Activated gamma-delta T cell treated with Interleukin-2 at 50 U/mL for 16 hours (primary cell): Measurements from ENCODE around the gene SLC22A9.
"Not testable (repeated sequence)": the region's sequence is repeated elsewhere in the genome, so short reads cannot be mapped to it uniquely, and the experiment has no call there.

Experiments
- DNase-seq: peaks from one replicate; pipeline ENCODE4 v3.0.0-alpha.2; 2020

Gene SLC22A9

GRCh38 chr11:63369165-63369970, at the start of gene SLC22A9:
TSS of gene SLC22A9 (plus strand) at chr11:63369785. CDS start at chr11:63370057, 272 bp downstream.
- DNase-seq, result no peak

- no peak for DNase-seq
Observed at GRCh38 chr11:63321723-63322122, 47.9 kb upstream of the SLC22A9 start.

GRCh38 chr11:63335089-63335488, 34.5 kb upstream of the SLC22A9 start:
- not testable (repeated sequence) for DNase-seq

GRCh38 chr11:63337070-63337469, 32.5 kb upstream of the SLC22A9 start:
- no peak for DNase-seq

- DNase-seq, result no peak
Observed at GRCh38 chr11:63343130-63343529, 26.5 kb upstream of the SLC22A9 start.

GRCh38 chr11:63352144-63352543, 17.4 kb upstream of the SLC22A9 start:
- DNase-seq, result no peak

- DNase-seq, result no peak
Observed at GRCh38 chr11:63362196-63362793, 7.3 kb upstream of the SLC22A9 start.

- DNase-seq, result no peak
Observed at GRCh38 chr11:63369971-63370588, 495 bp downstream of the SLC22A9 start.

GRCh38 chr11:63371396-63371795, 1.8 kb downstream of the SLC22A9 start:
- DNase-seq, result no peak

GRCh38 chr11:63375434-63375833, 5.8 kb downstream of the SLC22A9 start:
- DNase-seq, result no peak

GRCh38 chr11:63380130-63380529, 10.5 kb downstream of the SLC22A9 start:
- no peak for DNase-seq

- no peak for DNase-seq
Observed at GRCh38 chr11:63395697-63396096, 26.1 kb downstream of the SLC22A9 start.

- DNase-seq, result no peak
Observed at GRCh38 chr11:63404161-63404935, 34.8 kb downstream of the SLC22A9 start.

- no peak for DNase-seq
Observed at GRCh38 chr11:63405114-63405513, 35.5 kb downstream of the SLC22A9 start.

GRCh38 chr11:63406458-63406857, 36.9 kb downstream of the SLC22A9 start:
- no peak for DNase-seq

- DNase-seq, result no peak
Observed at GRCh38 chr11:63417174-63417852, 47.7 kb downstream of the SLC22A9 start.

- no peak for DNase-seq
Observed at GRCh38 chr11:63427971-63428508, 58.5 kb downstream of the SLC22A9 start.

GRCh38 chr11:63430731-63431130, 61.1 kb downstream of the SLC22A9 start:
- DNase-seq, result not testable (repeated sequence)

GRCh38 chr11:63435351-63435750, 65.8 kb downstream of the SLC22A9 start:
- not testable (repeated sequence) for DNase-seq

GRCh38 chr11:63435831-63436230, 66.2 kb downstream of the SLC22A9 start:
- DNase-seq, result not testable (repeated sequence)

- no peak for DNase-seq
Observed at GRCh38 chr11:63443714-63444113, 74.1 kb downstream of the SLC22A9 start.

GRCh38 chr11:63444160-63444559, 74.6 kb downstream of the SLC22A9 start:
- DNase-seq, result no peak
